ENCODE data around the gene DNAH10.

DNA sequence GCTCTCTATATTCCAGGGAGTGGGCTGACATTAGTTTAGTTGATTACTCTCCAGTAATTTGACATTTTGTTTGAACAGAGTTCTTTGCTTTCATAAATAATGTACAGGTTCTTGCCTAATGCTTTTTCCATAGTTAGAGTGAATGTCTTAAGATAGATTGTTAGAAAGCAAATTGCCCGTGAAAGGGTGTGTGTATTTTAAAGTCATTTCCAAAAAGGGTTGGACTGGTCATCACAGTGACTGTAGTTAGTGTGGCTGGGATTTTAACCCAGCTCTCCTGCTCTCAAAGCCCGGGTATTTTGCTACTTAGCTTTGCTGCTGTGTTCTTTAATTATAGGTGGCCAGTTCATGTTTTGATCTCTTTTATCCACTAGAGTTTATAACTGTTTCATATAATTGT, 74.2 kb downstream of the DNAH10 start:
- TF ChIP-seq, protein P1, sequence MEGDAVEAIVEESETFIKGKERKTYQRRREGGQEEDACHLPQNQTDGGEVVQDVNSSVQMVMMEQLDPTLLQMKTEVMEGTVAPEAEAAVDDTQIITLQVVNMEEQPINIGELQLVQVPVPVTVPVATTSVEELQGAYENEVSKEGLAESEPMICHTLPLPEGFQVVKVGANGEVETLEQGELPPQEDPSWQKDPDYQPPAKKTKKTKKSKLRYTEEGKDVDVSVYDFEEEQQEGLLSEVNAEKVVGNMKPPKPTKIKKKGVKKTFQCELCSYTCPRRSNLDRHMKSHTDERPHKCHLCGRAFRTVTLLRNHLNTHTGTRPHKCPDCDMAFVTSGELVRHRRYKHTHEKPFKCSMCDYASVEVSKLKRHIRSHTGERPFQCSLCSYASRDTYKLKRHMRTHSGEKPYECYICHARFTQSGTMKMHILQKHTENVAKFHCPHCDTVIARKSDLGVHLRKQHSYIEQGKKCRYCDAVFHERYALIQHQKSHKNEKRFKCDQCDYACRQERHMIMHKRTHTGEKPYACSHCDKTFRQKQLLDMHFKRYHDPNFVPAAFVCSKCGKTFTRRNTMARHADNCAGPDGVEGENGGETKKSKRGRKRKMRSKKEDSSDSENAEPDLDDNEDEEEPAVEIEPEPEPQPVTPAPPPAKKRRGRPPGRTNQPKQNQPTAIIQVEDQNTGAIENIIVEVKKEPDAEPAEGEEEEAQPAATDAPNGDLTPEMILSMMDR (conservative IDR thresholded peaks at IDR 0.05) = no peak
- TF ChIP-seq ZFX (IDR thresholded peaks at IDR 0.05) = no peak

Measured in C4-2B (cell line).